WTC11 (cell line): ENCODE measurements around the gene STAT3. TPM values are rescaled to one million over a fixed set of nuclear protein-coding genes. Genes with fewer than 3 reads are reported as not detected.
A peak's percentile ranks its signal among the peaks of the same experiment; 100 is the strongest.

Experiments
- ATAC-seq: fragments of 200-7000 bp; cut with Tn5 transposase; 2 replicates; pipeline ENCODE4 v1.10.0; 2021; ENCODE audit warnings: mild to moderate bottlenecking, moderate library complexity
- CTCF ChIA-PET: fragments of 300-600 bp; sonication (Branson Sonifier 250); formaldehyde crosslinking; loops from one replicate; lab custom pipeline; 2021; ENCODE audit warnings: antibody characterized with exemption; lab: Charles Lee
- POLR2A ChIA-PET: fragments of 350-600 bp; sonication (Branson Sonifier 250); formaldehyde crosslinking; loops from one replicate; lab custom pipeline; 2021; ENCODE audit warnings: antibody characterized with exemption; lab: Charles Lee
- DNase-seq: peaks from one replicate; pipeline ENCODE4 v3.0.0; 2021; ENCODE audit warnings: low spot score
- H3K27ac Mint-ChIP-seq: 2 replicates; pipeline ENCODE4 v1.8.0; 2021; ENCODE audit warnings: mixed read lengths
- H3K27me3 Mint-ChIP-seq: 2 replicates; pipeline ENCODE4 v1.8.0; 2021; ENCODE audit warnings: low read depth, mild to moderate bottlenecking, moderate library complexity, mixed read lengths
- H3K36me3 Mint-ChIP-seq: 2 replicates; pipeline ENCODE4 v1.8.0; 2021; ENCODE audit warnings: mixed read lengths
- H3K4me1 Mint-ChIP-seq: 2 replicates; pipeline ENCODE4 v1.8.0; 2022; ENCODE audit warnings: mixed read lengths
- H3K4me3 Mint-ChIP-seq: 2 replicates; pipeline ENCODE4 v1.8.0; 2021; ENCODE audit warnings: mild to moderate bottlenecking, moderate library complexity, mixed read lengths
- H3K9me3 Mint-ChIP-seq: 2 replicates; pipeline ENCODE4 v1.8.0; 2021; ENCODE audit warnings: mixed read lengths
- CREM ChIP-seq: sonication (generic); formaldehyde crosslinking; IDR thresholded peaks from 2 replicates; pipeline ENCODE4 v1.8.1; 2022; ENCODE audit warnings: mild to moderate bottlenecking, missing genetic modification reagents, moderate library complexity
- ELF4 ChIP-seq: sonication (generic); formaldehyde crosslinking; IDR thresholded peaks from 2 replicates; pipeline ENCODE4 v1.8.1; 2022; ENCODE audit warnings: low read depth, mild to moderate bottlenecking, moderate library complexity, missing genetic modification reagents
- ETV6 ChIP-seq: sonication (generic); formaldehyde crosslinking; IDR thresholded peaks from 2 replicates; pipeline ENCODE4 v1.8.1; 2022; ENCODE audit warnings: mild to moderate bottlenecking, missing genetic modification reagents
- MAX ChIP-seq: sonication (generic); formaldehyde crosslinking; IDR thresholded peaks from 2 replicates; pipeline ENCODE4 v1.8.0; 2022; ENCODE audit warnings: mild to moderate bottlenecking, missing genetic modification reagents
- NFATC4 ChIP-seq: fragments of 250-450 bp; sonication (Bioruptor Pico); IDR thresholded peaks from 2 replicates; pipeline ENCODE4 v1.9.0; 2021; ENCODE audit warnings: mild to moderate bottlenecking
- NFE2L1 ChIP-seq: sonication (generic); formaldehyde crosslinking; IDR thresholded peaks from 2 replicates; pipeline ENCODE4 v1.8.1; 2023; ENCODE audit warnings: missing genetic modification reagents
- NFYB ChIP-seq: sonication (generic); formaldehyde crosslinking; conservative IDR thresholded peaks from 2 replicates; pipeline ENCODE4 v1.8.0; 2022; ENCODE audit warnings: low read depth, missing genetic modification reagents
- OVOL2 ChIP-seq: fragments of 250-450 bp; sonication (Bioruptor Pico); IDR thresholded peaks from 2 replicates; pipeline ENCODE4 v1.9.0; 2021; ENCODE audit warnings: mild to moderate bottlenecking, borderline replicate concordance
- PRDM15 ChIP-seq: sonication (generic); formaldehyde crosslinking; IDR thresholded peaks from 2 replicates; pipeline ENCODE4 v1.8.0; 2022; ENCODE audit warnings: missing genetic modification reagents
- SMAD3 ChIP-seq: sonication (generic); formaldehyde crosslinking; IDR thresholded peaks from 2 replicates; pipeline ENCODE4 v1.8.0; 2022; ENCODE audit warnings: missing genetic modification reagents, mild to moderate bottlenecking, borderline replicate concordance
- SOX15 ChIP-seq: fragments of 250-450 bp; sonication (Bioruptor Pico); IDR thresholded peaks from 2 replicates; pipeline ENCODE4 v1.9.0; 2021; ENCODE audit warnings: mild to moderate bottlenecking
- total RNA-seq: library from RNA; stranded (reverse); gene quantifications from 3 replicates; pipeline ENCODE4 v1.2.3, GENCODE V29; 2021
- TF ChIP-seq, protein P1 (sequence below): fragments of 250-450 bp; sonication (Bioruptor Pico); conservative IDR thresholded peaks from 2 replicates; pipeline ENCODE4 v1.9.0; 2021; ENCODE audit warnings: mild to moderate bottlenecking
- TF ChIP-seq, protein P2 (sequence below): sonication (generic); formaldehyde crosslinking; IDR thresholded peaks from 2 replicates; pipeline ENCODE4 v1.8.0; 2023; ENCODE audit warnings: missing genetic modification reagents

Gene STAT3
- total RNA-seq, 1 experiment from 2014 or later = 98.0 TPM

DNA sequence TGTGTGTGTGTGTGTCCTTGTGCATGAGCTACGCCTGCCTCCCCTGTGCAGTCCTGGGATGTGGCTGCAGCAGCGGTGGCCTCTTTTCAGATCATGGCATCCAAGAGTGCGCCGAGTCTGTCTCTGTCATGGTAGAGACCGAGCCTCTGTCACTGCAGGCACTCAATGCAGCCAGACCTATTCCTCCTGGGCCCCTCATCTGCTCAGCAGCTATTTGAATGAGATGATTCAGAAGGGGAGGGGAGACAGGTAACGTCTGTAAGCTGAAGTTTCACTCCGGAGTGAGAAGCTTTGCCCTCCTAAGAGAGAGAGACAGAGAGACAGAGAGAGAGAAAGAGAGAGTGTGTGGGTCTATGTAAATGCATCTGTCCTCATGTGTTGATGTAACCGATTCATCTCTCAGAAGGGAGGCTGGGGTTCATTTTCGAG is 77.4 kb downstream of the STAT3 start (continued):
- TF ChIP-seq ETV6 (CRISPR knock-in tag) = no peak

DNA sequence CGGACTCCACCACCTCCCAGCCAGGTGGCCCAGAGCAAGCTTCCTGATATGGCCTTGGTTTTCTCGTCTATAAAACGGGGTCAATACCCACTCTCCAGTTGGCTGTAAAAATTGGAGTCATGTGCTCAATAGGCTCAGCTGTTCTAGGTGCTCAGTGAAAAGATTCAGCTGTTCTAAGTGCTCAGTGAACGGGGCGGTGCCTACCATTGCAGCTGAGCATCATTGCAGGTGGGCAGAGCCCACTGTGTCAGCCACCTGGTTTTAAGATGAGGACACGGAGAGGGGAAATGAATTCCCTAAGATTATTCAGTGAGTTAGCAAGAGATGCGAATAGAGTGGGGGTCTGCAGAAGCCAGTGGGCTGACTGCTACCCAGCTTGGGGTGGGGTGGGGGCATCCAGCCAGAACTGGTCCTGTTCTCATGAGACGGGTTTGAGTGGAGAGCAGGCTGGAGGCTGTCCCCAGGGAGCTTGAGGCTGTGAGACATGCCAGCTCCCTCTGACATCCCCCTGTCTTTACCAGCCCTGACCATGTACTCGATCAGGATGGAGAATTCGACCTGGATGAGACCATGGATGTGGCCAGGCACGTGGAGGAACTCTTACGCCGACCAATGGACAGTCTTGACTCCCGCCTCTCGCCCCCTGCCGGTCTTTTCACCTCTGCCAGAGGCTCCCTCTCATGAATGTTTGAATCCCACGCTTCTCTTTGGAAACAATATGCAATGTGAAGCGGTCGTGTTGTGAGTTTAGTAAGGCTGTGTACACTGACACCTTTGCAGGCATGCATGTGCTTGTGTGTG is 78.1 kb downstream of the STAT3 start:
- Mint-ChIP-seq H3K4me3 (no peak overlapping the region), H3K36me3 (peaks cover 1% of the 10 kb centered on the region), H3K27ac (peak overlapping the region; percentile 70; the same call in 1 of the 2 replicates), H3K9me3 (no peaks in the 10 kb centered on the region)
- ChIA-PET POLR2A (interaction anchor here (0.5 kb wide), 1 partner anchor 75 kb away, joined by 3 read pairs; no protein-coding TSS in a partner anchor), CTCF (interaction anchor here (0.8 to 12.3 kb wide), 13 partner anchors 9 to 290 kb away, joined by 3 to 196 read pairs (median 4); partner anchors contain the start of genes CAVIN1, NKIRAS2 and STAT5A)
- TF ChIP-seq NFATC4 (CRISPR knock-in tag) (no peak), NFYB (CRISPR knock-in tag) (no peak), NFE2L1 (CRISPR knock-in tag) (no peak), PRDM15 (no peak), MAX (0 out of 2 replicates have a peak, but pooled peaks have one; percentile 26)
- TF ChIP-seq, all 79 proteins: peak for 1
- peak; percentile 38 for DNase-seq
- H3K27me3 Mint-ChIP-seq = no peaks in the 10 kb centered on the region
- peaks cover 34% of the 10 kb centered on the region for H3K4me1 Mint-ChIP-seq
- no peak; the same call in 1 of the 2 replicates for ATAC-seq

- ChIA-PET CTCF (interaction anchor here (0.8 to 12.3 kb wide), 8 partner anchors 8 to 218 kb away, joined by 3 to 196 read pairs (median 8); partner anchors contain the start of gene STAT5A), POLR2A (no interaction called here)
- no peaks in the 10 kb centered on the region for H3K27me3 Mint-ChIP-seq
- no peak for DNase-seq
- no peak overlapping the region for H3K4me3 Mint-ChIP-seq
- TF ChIP-seq SOX15 (no peak), SMAD3 (CRISPR knock-in tag) (no peak), OVOL2 (CRISPR knock-in tag) (no peak), CREM (CRISPR knock-in tag) (no peak), ELF4 (CRISPR knock-in tag) (no peak)
- TF ChIP-seq, protein P1, sequence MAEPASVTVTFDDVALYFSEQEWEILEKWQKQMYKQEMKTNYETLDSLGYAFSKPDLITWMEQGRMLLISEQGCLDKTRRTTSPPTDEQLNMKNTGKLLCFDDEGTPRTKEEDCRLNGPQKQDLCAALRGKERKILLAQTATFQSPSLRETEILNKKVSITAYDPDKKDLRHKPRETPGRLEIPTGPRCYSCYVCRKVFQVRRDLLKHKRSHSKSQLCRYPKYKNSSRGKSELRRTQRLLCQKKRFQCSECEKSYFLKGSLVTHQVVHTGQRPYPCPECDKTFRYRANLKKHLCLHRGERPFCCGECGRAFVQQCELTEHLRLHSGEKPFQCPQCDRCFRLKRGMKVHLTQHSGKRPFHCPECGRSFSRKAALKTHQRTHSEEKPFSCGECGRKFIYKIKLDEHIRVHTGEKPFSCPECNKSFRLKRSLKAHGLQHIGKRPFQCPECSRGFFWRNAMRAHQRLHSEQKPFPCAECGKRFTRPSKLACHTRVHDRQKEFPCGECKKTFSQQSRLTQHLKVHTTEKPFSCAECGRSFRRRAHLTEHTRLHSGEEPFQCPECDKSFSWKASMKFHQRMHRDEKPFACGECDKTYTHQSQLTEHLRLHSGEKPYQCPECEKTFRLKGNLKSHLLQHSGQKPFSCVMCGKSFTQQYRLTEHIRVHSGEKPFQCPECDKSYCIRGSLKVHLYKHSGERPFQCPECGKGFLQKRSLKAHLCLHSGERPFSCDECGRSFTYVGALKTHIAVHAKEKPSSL (CRISPR knock-in tag) = no peak
- TF ChIP-seq, protein P2, sequence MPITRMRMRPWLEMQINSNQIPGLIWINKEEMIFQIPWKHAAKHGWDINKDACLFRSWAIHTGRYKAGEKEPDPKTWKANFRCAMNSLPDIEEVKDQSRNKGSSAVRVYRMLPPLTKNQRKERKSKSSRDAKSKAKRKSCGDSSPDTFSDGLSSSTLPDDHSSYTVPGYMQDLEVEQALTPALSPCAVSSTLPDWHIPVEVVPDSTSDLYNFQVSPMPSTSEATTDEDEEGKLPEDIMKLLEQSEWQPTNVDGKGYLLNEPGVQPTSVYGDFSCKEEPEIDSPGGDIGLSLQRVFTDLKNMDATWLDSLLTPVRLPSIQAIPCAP = no peak
- TF ChIP-seq, all 79 proteins: peak for 0
- Mint-ChIP-seq H3K9me3 (no peaks in the 10 kb centered on the region), H3K4me1 (peaks cover 34% of the 10 kb centered on the region), H3K36me3 (no peaks in the 10 kb centered on the region), H3K27ac (no peak overlapping the region)
- no peak for ATAC-seq
Measured at GRCh38 chr17:42309142-42309541, 79.1 kb downstream of the STAT3 start.
